ENCODE measurements around the gene MED16. TPM values are rescaled to one million over a fixed set of nuclear protein-coding genes. Genes with fewer than 3 reads are reported as not detected.
A peak's percentile ranks its signal among the peaks of the same experiment; 100 is the strongest.

The MED16 gene
- total and polyA plus RNA-seq, 10 of the 15 experiments (the other 5 are each of a cell fraction or from before 2014, with no cell fraction given): 0.56 to 51.1 (median 13.6) TPM

GRCh38 chr19:928471-929202 is 35.6 kb upstream of the MED16 start:
- SMC1A ChIA-PET (ENCODE audit: uncharacterized antibody, unreplicated experiment): interaction anchor here (2.0 kb wide), 1 partner anchor 22 kb away, joined by 4 read pairs; no protein-coding TSS in a partner anchor
- Histone ChIP-seq H3K79me2 (ENCODE audit: control insufficient read depth, insufficient read depth, low read length) (peaks cover 68% of the 10 kb centered on the region), H2AFZ (ENCODE audit: control insufficient read depth, low read depth, low read length) (no peak overlapping the region), H3K4me3 (no peak overlapping the region), H3K36me3 (ENCODE audit: control insufficient read depth in 2 of 2, insufficient read depth in 2 of 2, low read length in 1 of 2) (peaks cover 5 to 6% of the 10 kb centered on the region in 2 experiments; a peak in 3 of 4 replicates), H3K9ac (ENCODE audit: control insufficient read depth, insufficient read depth, low read length) (no peak overlapping the region), H3K4me1 (ENCODE audit: control insufficient read depth, insufficient read depth, low read length) (peaks cover 19% of the 10 kb centered on the region), H3K4me2 (ENCODE audit: control insufficient read depth, insufficient read depth) (peak overlapping the region; percentile 42; the same call in 1 of the 2 replicates), H3K27me3 (replicated peaks in 1 of 2; ENCODE audit: control insufficient read depth in 2 of 2, insufficient read depth in 2 of 2, low read length in 1 of 2) (no peaks in the 10 kb centered on the region), H3K9me3 (replicated peaks; ENCODE audit: control insufficient read depth, insufficient read depth, low read length) (no peaks in the 10 kb centered on the region), H3K27ac (ENCODE audit: control insufficient read depth, insufficient read depth) (no peak overlapping the region), H4K20me1 (ENCODE audit: control insufficient read depth, insufficient read depth) (no peaks in the 10 kb centered on the region)
- DNase-seq (ENCODE audit: low read depth, low spot score) (no peak), FAIRE-seq (no peak), ATAC-seq (no peak)
- WGBS (ENCODE audit: insufficient coverage, insufficient replicate concordance, low lambda C conversion rate, missing lambda C conversion rate): 90% methylated on average over 18 of the region's 18 CpGs
- RAD21 ChIA-PET (ENCODE audit: unreplicated experiment): interaction anchor here (0.6 kb wide), 1 partner anchor 75 kb away, joined by 3 read pairs; no protein-coding TSS in a partner anchor
- CTCF ChIA-PET: interaction anchor here (0.7 kb wide), 1 partner anchor 20 kb away, joined by 3 read pairs; no protein-coding TSS in a partner anchor
- intact Hi-C loops (cut with micrococcal nuclease; ENCODE audit: unreplicated experiment): loop anchor here (10.0 kb wide), 1 partner anchor 316 kb away; the partner anchor contains the start of genes ATP5F1D and MIDN
- POLR2A ChIA-PET: interaction anchor here (1.1 kb wide), 1 partner anchor 53 kb away, joined by 5 read pairs; no protein-coding TSS in a partner anchor
- TSS peak; percentile 38 for BruUV-seq (replicated peaks)
- in situ Hi-C loops (cut with MboI): no loop called here
- TF ChIP-seq E2F8 (IDR thresholded peaks at IDR 0.05; ENCODE audit: low read depth, partially characterized antibody) (no peak), POLR2AphosphoS5 (IDR thresholded peaks at IDR 0.05; ENCODE audit: low read length) (no peak), BACH1 (IDR thresholded peaks at IDR 0.05; ENCODE audit: borderline replicate concordance) (no peak), USF1 (IDR thresholded peaks at IDR 0.05; ENCODE audit: borderline replicate concordance, extremely low read length, insufficient read depth, low read depth, low read length) (no peak), FOXM1 (IDR thresholded peaks at IDR 0.05; ENCODE audit: low read depth, low read length) (no peak), IRF5 (IDR thresholded peaks at IDR 0.05; ENCODE audit: borderline replicate concordance) (no peak), HDGF (IDR thresholded peaks at IDR 0.05) (no peak), KLF5 (IDR thresholded peaks at IDR 0.05; ENCODE audit: partially characterized antibody) (no peak), ZNF687 (IDR thresholded peaks at IDR 0.05) (no peak)
